Tibial artery (tissue), 4 donors: ENCODE measurements around the gene ITGA2B.
"Not testable (repeated sequence)": the region's sequence is repeated elsewhere in the genome, so short reads cannot be mapped to it uniquely, and the experiment has no call there.

Experiments
- DNase-seq, 2 donors: peaks; one replicate each; pipeline ENCODE4 v3.0.0-alpha.2; 2019
- H3K27ac ChIP-seq, 2 donors: fragments of 200-600 bp; sonication (generic) in 1 of 2; 1 replicate in 1 of 2; 2 replicates in 1 of 2; pipeline ENCODE4 v1.5.1; 2018 to 2019; ENCODE audit warnings: mild to moderate bottlenecking in 1 of 2
- H3K27me3 ChIP-seq, 2 donors: fragments of 200-600 bp; sonication (generic) in 1 of 2; one replicate each; pipeline versions ENCODE4 v1.5.1 to v1.6.0; 2016 to 2019
- H3K36me3 ChIP-seq, 3 donors: fragments of 200-600 bp; sonication (generic) in 2 of 3; one replicate each; pipeline ENCODE4 v1.5.1; 2016 to 2019; ENCODE audit warnings: mild to moderate bottlenecking in 2 of 3
- H3K4me1 ChIP-seq, 4 donors: fragments of 200-600 bp; sonication (generic) in 2 of 4; 1 replicate in 3 of 4; 2 replicates in 1 of 4; pipeline ENCODE4 v1.5.1; 2016 to 2019
- H3K4me3 ChIP-seq, 2 donors: fragments of 200-600 bp; sonication (generic) in 1 of 2; 1 replicate in 1 of 2; 2 replicates in 1 of 2; pipeline ENCODE4 v1.5.1; 2018 to 2019; ENCODE audit warnings: mild to moderate bottlenecking in 2 of 2
- H3K9me3 ChIP-seq, 3 donors: fragments of 200-600 bp; sonication (generic) in 1 of 3; one replicate each; pipeline ENCODE4 v1.5.1; 2016 to 2019
- CTCF ChIP-seq, 2 experiments: fragments of 200-600 bp in 1 of 2; fragments of 450-650 bp in 1 of 2; IDR thresholded peaks; one replicate each; pipeline ENCODE4 v1.5.1; 2017 to 2019; ENCODE audit warnings: antibody characterized with exemption in 2 of 2, mild to moderate bottlenecking in 1 of 2, moderate library complexity in 1 of 2
- intact Hi-C: fragments of 100-400 bp; cut with DNase I; formaldehyde crosslinking; loops from one replicate; pipeline ENCODE4 v1.15.0; 2023; ENCODE audit warnings: low total_unique reads

ITGA2B gene

GRCh38 chr17:44396946-44397345, 7.5 kb upstream of the ITGA2B start:
- H3K4me1 ChIP-seq = peaks cover 0 to 4% (median 0%) of the 10 kb centered on the region in 4 donors
- intact Hi-C loops = no loop called here
- H3K4me3 ChIP-seq = no peak overlapping the region
- H3K36me3 ChIP-seq = peaks cover 37 to 53% (median 46%) of the 10 kb centered on the region in 3 donors
- no peaks in the 10 kb centered on the region for H3K9me3 ChIP-seq
- no peaks in the 10 kb centered on the region for H3K27me3 ChIP-seq
- H3K27ac ChIP-seq = no peak overlapping the region
- no peak for TF ChIP-seq CTCF (IDR thresholded peaks at IDR 0.05)
- DNase-seq = no peak

- intact Hi-C loops = no loop called here
- Histone ChIP-seq H3K9me3 (no peaks in the 10 kb centered on the region), H3K27me3 (no peaks in the 10 kb centered on the region), H3K36me3 (peaks cover 17 to 32% (median 28%) of the 10 kb centered on the region in 3 donors), H3K27ac (no peak overlapping the region), H3K4me3 (no peak overlapping the region), H3K4me1 (peaks cover 0 to 4% (median 0%) of the 10 kb centered on the region in 4 donors)
- DNase-seq = no peak
- no peak for TF ChIP-seq CTCF (IDR thresholded peaks at IDR 0.05)
These were observed 5.4 kb upstream of the ITGA2B start for GRCh38 chr17:44394833-44395232.

- DNase-seq, H3K4me1 ChIP-seq, H3K27me3 ChIP-seq, H3K9me3 ChIP-seq, H3K4me3 ChIP-seq, H3K27ac ChIP-seq, intact Hi-C loops: not testable (repeated sequence)
- peaks cover 12 to 25% (median 21%) of the 10 kb centered on the region in 3 donors for H3K36me3 ChIP-seq
These were observed 4.7 kb upstream of the ITGA2B start for GRCh38 chr17:44394112-44394511.

GRCh38 chr17:44390250-44390870, 911 bp upstream of the ITGA2B start:
- TF ChIP-seq CTCF (IDR thresholded peaks at IDR 0.05) = no peak
- intact Hi-C loops = no loop called here
- H3K4me1 ChIP-seq = peaks cover 0 to 14% (median 8%) of the 10 kb centered on the region in 4 donors

GRCh38 chr17:44389723-44390202, 314 bp upstream of the ITGA2B start:
- no peaks in the 10 kb centered on the region for H3K36me3 ChIP-seq
- H3K27ac ChIP-seq = no peak overlapping the region
- intact Hi-C loops = no loop called here
- H3K27me3 ChIP-seq = peaks cover 0 to 14% of the 10 kb centered on the region in 2 donors
- no peaks in the 10 kb centered on the region for H3K9me3 ChIP-seq
- H3K4me1 ChIP-seq = peaks cover 0 to 20% (median 14%) of the 10 kb centered on the region in 4 donors
- no peak overlapping the region for H3K4me3 ChIP-seq
- DNase-seq = no peak
- no peak for TF ChIP-seq CTCF (IDR thresholded peaks at IDR 0.05)

More at GRCh38 chr17:44390250-44390870, 911 bp upstream of the ITGA2B start:
- no peaks in the 10 kb centered on the region for H3K36me3 ChIP-seq
- peaks cover 0 to 8% of the 10 kb centered on the region in 2 donors for H3K27me3 ChIP-seq
- no peak overlapping the region for H3K27ac ChIP-seq
- DNase-seq = no peak
- no peaks in the 10 kb centered on the region for H3K9me3 ChIP-seq
- H3K4me3 ChIP-seq = no peak overlapping the region

- DNase-seq = no peak
- no peaks in the 10 kb centered on the region for H3K36me3 ChIP-seq
- no peak overlapping the region for H3K27ac ChIP-seq
- peaks cover 0 to 29% of the 10 kb centered on the region in 2 donors for H3K27me3 ChIP-seq
- TF ChIP-seq CTCF (IDR thresholded peaks at IDR 0.05) = no peak
- H3K4me3 ChIP-seq = no peak overlapping the region
- peaks cover 0 to 21% (median 18%) of the 10 kb centered on the region in 4 donors for H3K4me1 ChIP-seq
- intact Hi-C loops = no loop called here
- H3K9me3 ChIP-seq = no peaks in the 10 kb centered on the region
These were observed 1.6 kb downstream of the ITGA2B start for GRCh38 chr17:44387804-44388203.
